DMS 273 (cell line): ENCODE data around the gene PHLDB2.

Source experiments
- DNase-seq: peaks from one replicate; lab custom pipeline; 2025; ENCODE audit not compliant: unreplicated experiment; lab: John Stamatoyannopoulos, UW

PHLDB2 gene

DNA sequence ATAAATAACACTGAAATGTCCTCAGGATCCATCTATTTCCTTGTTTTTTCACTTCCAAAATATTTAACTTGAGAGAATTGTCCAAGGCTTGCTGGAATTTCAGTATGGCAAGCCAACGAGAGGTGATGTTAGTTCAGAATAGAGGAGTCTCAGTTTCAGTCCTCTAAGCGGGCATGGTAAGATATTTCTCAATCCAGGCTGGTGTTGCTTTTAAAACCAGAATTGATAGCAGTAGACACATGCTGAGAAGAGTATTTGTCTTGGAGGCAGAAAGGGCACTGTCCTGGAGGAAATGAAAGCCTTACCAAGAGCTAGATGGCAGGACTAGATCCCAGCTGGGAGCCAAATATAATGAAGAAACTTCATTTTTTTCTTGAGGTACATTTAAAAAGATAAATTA is 23.1 kb downstream of the PHLDB2 start:
- no peak for DNase-seq

GRCh38 chr3:111882799-111883198 is 23.7 kb downstream of the PHLDB2 start:
- DNase-seq = no peak

DNA sequence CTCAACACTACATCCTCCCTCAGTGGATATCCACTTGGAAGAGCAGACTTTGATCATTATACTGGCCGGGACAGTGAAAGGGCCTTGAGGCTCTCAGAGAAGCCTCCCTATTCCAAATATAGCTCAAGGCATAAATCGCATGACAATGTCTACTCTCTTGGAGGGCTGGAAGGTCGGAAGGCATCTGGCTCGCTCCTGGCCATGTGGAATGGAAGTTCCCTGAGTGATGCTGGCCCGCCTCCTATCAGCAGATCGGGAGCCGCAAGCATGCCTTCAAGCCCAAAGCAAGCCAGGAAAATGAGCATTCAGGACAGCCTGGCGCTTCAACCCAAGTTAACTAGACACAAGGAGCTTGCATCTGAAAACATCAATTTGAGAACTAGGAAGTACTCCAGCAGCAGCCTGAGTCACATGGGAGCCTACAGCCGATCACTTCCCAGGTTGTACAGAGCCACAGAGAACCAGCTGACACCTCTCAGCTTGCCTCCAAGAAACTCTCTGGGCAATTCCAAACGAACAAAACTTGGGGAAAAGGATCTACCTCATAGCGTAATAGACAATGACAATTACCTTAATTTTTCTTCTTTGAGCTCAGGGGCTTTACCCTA is 25.4 kb downstream of the PHLDB2 start:
- no peak for DNase-seq

- DNase-seq = no peak
These were observed 26.5 kb downstream of the PHLDB2 start for GRCh38 chr3:111885578-111885977.

GRCh38 chr3:111890051-111890580 is 31.1 kb downstream of the PHLDB2 start:
- no peak for DNase-seq

DNA sequence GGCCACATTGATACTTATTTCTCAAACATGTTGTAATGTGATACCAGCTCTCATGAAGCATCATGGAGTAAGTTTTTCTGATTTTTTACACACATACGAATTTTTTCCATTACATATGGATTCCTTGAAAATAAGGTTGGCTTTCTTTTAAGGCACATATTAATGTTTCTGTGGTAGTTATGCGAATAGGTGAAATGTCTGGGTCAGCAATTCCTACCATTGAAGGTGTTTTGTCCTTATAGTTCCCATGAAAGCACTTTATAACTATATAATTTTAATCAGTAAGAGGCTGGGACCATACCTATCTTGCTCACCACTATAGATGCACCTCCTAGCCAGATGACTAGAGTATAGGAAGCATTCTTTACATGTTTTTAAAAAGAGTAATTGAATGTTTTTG is 33.0 kb downstream of the PHLDB2 start:
- no peak for DNase-seq

- peak; percentile 64 for DNase-seq
These were observed 36.0 kb downstream of the PHLDB2 start for GRCh38 chr3:111895071-111895470.

- no peak for DNase-seq
These were observed 40.9 kb downstream of the PHLDB2 start for GRCh38 chr3:111899966-111900365.

DNA sequence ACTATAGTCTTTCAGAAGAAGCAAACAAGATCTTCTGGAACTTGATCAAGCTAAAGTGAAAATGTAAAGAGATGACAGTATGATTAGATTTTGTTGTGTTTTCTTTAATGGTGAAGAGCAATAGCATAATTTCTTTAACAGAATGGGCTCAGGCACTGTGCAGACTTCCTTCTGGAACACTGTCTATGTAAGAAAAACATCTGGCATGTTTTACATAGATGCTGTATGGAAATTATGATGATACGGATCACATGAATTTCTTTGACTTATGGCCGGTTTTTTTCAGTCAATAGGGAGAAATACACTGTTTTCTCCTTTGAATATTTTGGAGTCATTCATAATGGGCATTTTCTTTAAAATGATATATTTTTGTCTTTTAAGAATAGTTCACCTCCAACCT is 42.6 kb downstream of the PHLDB2 start:
- DNase-seq = no peak

DNA sequence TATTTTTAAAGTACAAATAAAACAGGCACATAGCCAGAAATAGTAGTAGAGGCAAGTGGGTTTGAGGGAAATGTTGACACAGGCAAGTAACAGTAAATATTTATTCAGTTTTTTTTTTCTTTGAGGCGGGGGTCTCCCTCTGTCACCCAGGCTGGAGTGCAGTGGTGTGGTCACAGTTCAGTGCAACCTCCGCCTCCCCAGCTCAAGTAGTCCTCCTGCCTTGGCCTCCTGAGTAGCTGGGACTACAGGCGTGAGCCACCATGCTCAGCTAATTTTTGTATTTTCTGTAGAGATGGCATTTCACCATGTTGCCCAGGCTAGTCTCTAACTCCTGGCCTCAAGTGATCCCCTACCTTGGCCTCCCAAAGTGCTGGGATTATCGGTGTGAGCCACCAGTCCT is 43.5 kb downstream of the PHLDB2 start:
- no peak for DNase-seq

DNA sequence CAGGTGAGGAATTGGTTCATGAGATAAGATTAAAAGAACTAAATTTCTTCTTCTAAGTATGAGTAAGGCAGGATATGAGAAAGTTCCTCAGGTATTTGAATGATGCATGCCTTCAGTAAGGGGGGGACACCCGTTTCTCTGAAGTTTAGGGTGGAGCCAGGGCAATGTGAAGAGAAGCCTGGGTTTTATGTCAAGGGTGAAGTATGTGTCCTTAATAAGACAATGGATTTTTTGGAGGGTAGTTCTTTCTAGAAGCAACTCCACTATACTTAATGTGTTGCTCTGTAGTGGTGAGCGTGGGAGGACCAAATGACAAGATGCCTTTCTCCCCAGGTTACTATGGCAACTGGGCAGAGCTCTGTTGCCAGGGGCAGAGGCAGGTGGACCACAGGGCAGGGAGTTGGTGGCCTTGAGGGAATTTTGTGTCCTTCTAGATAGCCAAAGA is 44.0 kb downstream of the PHLDB2 start:
- DNase-seq = peak; percentile 32

GRCh38 chr3:111904376-111905241 is 45.5 kb downstream of the PHLDB2 start:
- no peak for DNase-seq

GRCh38 chr3:111906656-111907055 is 47.6 kb downstream of the PHLDB2 start:
- no peak for DNase-seq

DNA sequence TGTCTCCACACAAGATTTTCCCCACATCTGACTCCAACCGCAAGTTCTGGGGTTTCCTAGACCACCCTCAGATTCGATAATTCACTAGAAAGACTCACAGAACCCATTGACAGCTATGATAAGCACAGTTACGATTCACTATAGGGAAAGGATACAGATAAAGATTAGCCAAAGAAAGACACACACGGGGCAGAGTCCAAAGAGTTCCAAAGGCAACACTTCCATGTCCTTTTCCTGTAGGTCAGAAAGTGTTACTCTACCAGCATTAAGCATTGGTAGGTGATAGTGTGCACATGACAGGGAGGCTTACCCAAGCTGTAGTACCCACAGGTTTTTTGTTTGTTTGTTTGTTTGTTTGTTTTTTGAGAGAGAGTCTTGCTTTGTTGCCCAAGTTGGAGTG is 48.1 kb downstream of the PHLDB2 start:
- no peak for DNase-seq

GRCh38 chr3:111910806-111911205 is 51.7 kb downstream of the PHLDB2 start:
- DNase-seq = peak; percentile 26

DNA sequence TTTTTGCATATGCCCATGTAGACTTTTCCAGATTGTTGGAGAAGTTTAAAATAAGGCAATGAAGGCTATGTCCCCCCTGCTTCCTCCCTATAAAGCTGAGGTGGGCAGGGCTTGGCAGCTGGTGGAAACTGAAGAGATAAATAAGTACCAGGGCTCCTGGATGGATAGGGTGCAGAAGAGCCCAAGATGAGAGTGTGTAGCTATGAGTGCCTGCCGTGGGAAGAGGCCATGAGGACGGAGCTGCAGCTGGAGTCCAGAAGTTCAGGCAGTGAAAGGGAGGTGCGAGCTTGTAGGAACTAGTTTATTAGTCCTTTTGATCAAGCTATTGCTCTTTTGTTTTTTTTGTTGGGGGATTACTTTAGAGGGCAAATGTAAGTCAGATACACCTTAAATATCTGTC is 52.4 kb downstream of the PHLDB2 start:
- no peak for DNase-seq

DNA sequence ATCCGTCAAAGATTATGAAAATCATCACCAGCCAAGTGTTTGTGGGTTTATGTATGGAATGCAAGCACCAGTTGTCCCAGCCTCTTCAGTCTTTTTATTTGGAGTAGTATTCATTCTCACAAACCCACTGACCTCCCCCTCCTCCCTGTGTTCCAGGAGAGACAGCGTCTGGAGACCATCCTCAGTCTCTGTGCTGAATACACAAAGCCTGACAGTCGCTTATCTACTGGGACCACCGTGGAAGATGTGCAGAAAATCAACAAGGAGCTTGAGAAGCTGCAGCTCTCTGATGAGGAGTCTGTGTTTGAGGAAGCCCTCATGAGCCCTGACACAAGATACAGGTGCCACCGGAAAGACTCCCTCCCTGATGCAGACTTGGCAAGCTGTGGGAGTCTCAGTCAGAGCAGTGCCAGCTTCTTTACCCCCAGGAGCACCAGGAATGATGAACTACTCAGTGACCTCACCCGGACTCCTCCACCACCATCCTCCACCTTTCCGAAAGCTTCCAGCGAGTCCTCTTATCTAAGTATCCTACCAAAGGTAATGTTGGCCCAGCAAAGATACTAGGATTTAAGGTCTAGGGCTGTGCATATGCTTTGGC is 54.2 kb downstream of the PHLDB2 start:
- DNase-seq = no peak

GRCh38 chr3:111915905-111916304 is 56.8 kb downstream of the PHLDB2 start:
- peak; percentile 36 for DNase-seq

DNA sequence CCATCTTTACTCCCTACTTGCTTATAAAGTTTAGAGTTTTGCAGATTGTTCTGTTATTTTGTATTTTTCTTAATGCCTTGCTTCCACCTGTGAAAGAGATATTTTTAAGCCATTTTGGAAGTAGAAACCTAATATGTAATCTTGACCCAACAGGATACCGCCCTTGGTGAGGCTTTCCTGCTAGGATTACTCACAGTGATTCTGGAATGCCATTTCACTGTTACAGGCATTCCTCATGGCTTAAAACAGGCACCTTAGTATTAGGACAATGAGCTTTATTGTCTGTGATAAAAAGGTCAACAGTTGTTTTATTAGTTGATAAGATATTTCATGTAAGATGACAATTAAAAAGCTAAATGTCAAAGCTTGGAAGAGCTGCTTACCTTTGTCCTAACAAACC is 58.2 kb downstream of the PHLDB2 start:
- no peak for DNase-seq

DNA sequence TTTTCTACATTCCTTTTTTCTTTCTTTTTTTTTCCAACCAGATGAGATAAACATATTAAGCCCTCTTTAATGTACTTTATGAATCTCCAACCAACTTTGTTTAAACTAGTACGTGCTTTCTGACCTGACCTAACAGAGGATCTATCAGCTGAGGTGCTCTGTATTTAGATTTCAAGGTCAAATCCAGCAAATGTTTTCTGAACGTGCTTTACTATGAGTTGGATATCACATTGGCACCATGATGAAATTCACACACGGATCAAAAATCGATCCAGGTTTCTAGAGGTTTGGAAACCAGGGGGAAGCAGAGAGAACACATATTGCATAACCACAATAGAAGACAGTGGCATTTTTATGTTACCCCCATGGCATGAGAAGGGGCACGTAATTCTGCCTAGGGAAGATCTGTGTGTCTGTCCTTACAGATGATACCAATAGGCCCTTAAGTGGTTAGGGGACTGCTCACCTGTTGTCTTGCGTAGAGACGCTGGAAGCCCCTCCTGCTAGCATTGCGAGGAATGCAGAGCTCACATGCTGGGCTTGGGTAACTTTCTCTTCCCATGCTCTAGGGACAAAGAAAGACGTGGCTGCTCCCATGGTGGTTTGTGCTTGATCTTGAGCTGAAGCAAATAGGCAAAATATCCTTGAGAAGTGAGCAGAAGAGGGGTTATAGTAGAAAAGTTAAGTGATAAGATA is 60.5 kb downstream of the PHLDB2 start:
- no peak for DNase-seq

DNA sequence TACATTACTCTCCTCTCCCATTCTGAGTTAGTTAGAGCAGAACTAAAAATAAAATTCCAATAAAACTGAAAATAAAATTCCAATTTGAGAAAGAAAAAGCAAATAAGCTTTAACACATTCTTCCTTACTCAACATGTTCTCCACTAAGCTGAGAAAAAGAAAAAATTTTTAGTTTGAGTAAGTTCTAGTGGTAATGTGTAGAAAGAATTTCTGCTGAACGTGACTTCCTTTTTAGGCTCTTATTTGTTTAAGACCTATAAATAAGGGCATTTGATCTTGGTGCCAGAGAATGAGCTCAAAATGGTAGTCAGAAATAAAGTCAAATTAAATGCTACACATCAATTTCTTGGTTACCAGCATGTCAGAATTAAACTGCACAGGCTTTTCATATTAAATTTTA is 62.1 kb downstream of the PHLDB2 start:
- DNase-seq = no peak
